SKM-1 treated with dmso at 0.1 percent for 144 hours (cell line): Measurements from ENCODE around the gene VWA5B2.

Source experiments
- DNase-seq: peaks from one replicate; lab custom pipeline; 2025; ENCODE audit not compliant: unreplicated experiment; lab: John Stamatoyannopoulos, UW

The VWA5B2 gene

GRCh38 chr3:184229394-184230080, at the start of gene VWA5B2:
TSS of gene VWA5B2 (plus strand) at chr3:184229585. CDS start at chr3:184230529, 944 bp downstream.
- no peak for DNase-seq

GRCh38 chr3:184180165-184180564, 49.2 kb upstream of the VWA5B2 start:
- DNase-seq: no peak

GRCh38 chr3:184181596-184181995, 47.8 kb upstream of the VWA5B2 start:
- DNase-seq: no peak

- no peak for DNase-seq
Measured at GRCh38 chr3:184183679-184184078, 45.7 kb upstream of the VWA5B2 start.

GRCh38 chr3:184184546-184185230, 44.7 kb upstream of the VWA5B2 start:
- DNase-seq: no peak

GRCh38 chr3:184185461-184186183, 43.8 kb upstream of the VWA5B2 start:
- peak; percentile 96 for DNase-seq

- DNase-seq: no peak
Measured at GRCh38 chr3:184186184-184186901, 43.0 kb upstream of the VWA5B2 start, which contains the start of gene ABCF3. TSS of gene ABCF3 (plus strand) at chr3:184186199. CDS start at chr3:184186208, 9 bp downstream.

- no peak for DNase-seq
Measured at GRCh38 chr3:184186902-184187207, 42.5 kb upstream of the VWA5B2 start.

GRCh38 chr3:184188080-184188479, 41.3 kb upstream of the VWA5B2 start:
- no peak for DNase-seq

GRCh38 chr3:184189421-184189820, 40.0 kb upstream of the VWA5B2 start:
- no peak for DNase-seq

GRCh38 chr3:184192889-184193288, 36.5 kb upstream of the VWA5B2 start:
- no peak for DNase-seq

- no peak for DNase-seq
Measured at GRCh38 chr3:184193991-184194539, 35.3 kb upstream of the VWA5B2 start.

GRCh38 chr3:184196536-184196935, 32.8 kb upstream of the VWA5B2 start:
- no peak for DNase-seq

- no peak for DNase-seq
Measured at GRCh38 chr3:184198509-184198908, 30.9 kb upstream of the VWA5B2 start.

- no peak for DNase-seq
Measured at GRCh38 chr3:184200825-184201224, 28.6 kb upstream of the VWA5B2 start.

GRCh38 chr3:184203526-184203925, 25.9 kb upstream of the VWA5B2 start:
- no peak for DNase-seq

GRCh38 chr3:184209146-184209923, 20.1 kb upstream of the VWA5B2 start:
- no peak for DNase-seq

GRCh38 chr3:184211297-184211696, 18.1 kb upstream of the VWA5B2 start:
- DNase-seq: no peak

GRCh38 chr3:184211718-184212117, 17.7 kb upstream of the VWA5B2 start:
- no peak for DNase-seq

- no peak for DNase-seq
Measured at GRCh38 chr3:184218814-184219213, 10.6 kb upstream of the VWA5B2 start.
